GM03348 (cell line): ENCODE results near the gene FGR.

Source experiments
- DNase-seq: peaks from one replicate; pipeline ENCODE4 v3.0.0; 2012; ENCODE audit warnings: low spot score

The FGR gene

GRCh38 chr1:27600498-27601175, 34.3 kb downstream of the FGR start:
- no peak for DNase-seq

- DNase-seq: no peak
These were observed 35.1 kb downstream of the FGR start for GRCh38 chr1:27599605-27600497.

GRCh38 chr1:27598902-27599528, 36.0 kb downstream of the FGR start:
- DNase-seq: peak; percentile 87

GRCh38 chr1:27598295-27598687, 36.7 kb downstream of the FGR start:
- peak; percentile 76 for DNase-seq

- peak; percentile 61 for DNase-seq
These were observed 37.3 kb downstream of the FGR start for GRCh38 chr1:27597516-27598294.

- no peak for DNase-seq
These were observed 38.0 kb downstream of the FGR start for GRCh38 chr1:27596986-27597385.

GRCh38 chr1:27596261-27596660, 38.7 kb downstream of the FGR start:
- DNase-seq: no peak

GRCh38 chr1:27595597-27595996, 39.4 kb downstream of the FGR start:
- no peak for DNase-seq

GRCh38 chr1:27594564-27595510, 40.1 kb downstream of the FGR start:
- peak; percentile 57 for DNase-seq

- no peak for DNase-seq
These were observed 41.1 kb downstream of the FGR start for GRCh38 chr1:27593678-27594563.

- DNase-seq: no peak
These were observed 41.9 kb downstream of the FGR start for GRCh38 chr1:27592931-27593677.

- DNase-seq: no peak
These were observed 42.6 kb downstream of the FGR start for GRCh38 chr1:27592232-27592930.

GRCh38 chr1:27591622-27592021, 43.4 kb downstream of the FGR start:
- DNase-seq: no peak

- no peak for DNase-seq
These were observed 44.0 kb downstream of the FGR start for GRCh38 chr1:27590917-27591508.

GRCh38 chr1:27589841-27590426, 45.1 kb downstream of the FGR start:
- peak; percentile 59 for DNase-seq

- no peak for DNase-seq
These were observed 45.5 kb downstream of the FGR start for GRCh38 chr1:27589441-27589840.
